CD4-positive, alpha-beta T cell treated with Interleukin-6 for 4 hours (primary cell): Measurements from ENCODE around the gene ADGRG6.
"Not testable (repeated sequence)": the region's sequence is repeated elsewhere in the genome, so short reads cannot be mapped to it uniquely, and the experiment has no call there.

Experiments used
- DNase-seq: peaks from one replicate; pipeline ENCODE4 v3.0.0-alpha.2; 2020; ENCODE audit warnings: mixed read lengths

Gene ADGRG6

GRCh38 chr6:142301651-142302391 is at the start of gene ADGRG6:
Gene ADGRG6, plus strand, starts transcription at chr6:142302007. Its CDS starts 323 bp downstream, at chr6:142302330.
- peak; percentile 61 for DNase-seq

- no peak for DNase-seq
These were observed 47.3 kb upstream of the ADGRG6 start for GRCh38 chr6:142254513-142254912.

GRCh38 chr6:142255785-142256184 is 46.0 kb upstream of the ADGRG6 start:
- no peak for DNase-seq

GRCh38 chr6:142258305-142258704 is 43.5 kb upstream of the ADGRG6 start:
- DNase-seq: no peak

GRCh38 chr6:142258757-142259156 is 43.0 kb upstream of the ADGRG6 start:
- DNase-seq: no peak

- no peak for DNase-seq
These were observed 41.1 kb upstream of the ADGRG6 start for GRCh38 chr6:142260748-142261147.

GRCh38 chr6:142262231-142262630 is 39.6 kb upstream of the ADGRG6 start:
- DNase-seq: no peak

GRCh38 chr6:142265476-142265875 is 36.3 kb upstream of the ADGRG6 start:
- no peak for DNase-seq

- no peak for DNase-seq
These were observed 35.7 kb upstream of the ADGRG6 start for GRCh38 chr6:142266060-142266459.

- DNase-seq: no peak
These were observed 30.3 kb upstream of the ADGRG6 start for GRCh38 chr6:142271476-142271875.

GRCh38 chr6:142274656-142275055 is 27.2 kb upstream of the ADGRG6 start:
- DNase-seq: no peak

- no peak for DNase-seq
These were observed 26.4 kb upstream of the ADGRG6 start for GRCh38 chr6:142275236-142276006.

- DNase-seq: no peak
These were observed 25.6 kb upstream of the ADGRG6 start for GRCh38 chr6:142276256-142276655.

- no peak for DNase-seq
These were observed 22.2 kb upstream of the ADGRG6 start for GRCh38 chr6:142279350-142280180.

- DNase-seq: no peak
These were observed 21.5 kb upstream of the ADGRG6 start for GRCh38 chr6:142280265-142280664.

GRCh38 chr6:142280927-142281326 is 20.9 kb upstream of the ADGRG6 start:
- DNase-seq: no peak

GRCh38 chr6:142283138-142283537 is 18.7 kb upstream of the ADGRG6 start:
- not testable (repeated sequence) for DNase-seq

GRCh38 chr6:142284419-142284818 is 17.4 kb upstream of the ADGRG6 start:
- DNase-seq: no peak

GRCh38 chr6:142285235-142286087 is 16.3 kb upstream of the ADGRG6 start:
- no peak for DNase-seq

- no peak for DNase-seq
These were observed 15.8 kb upstream of the ADGRG6 start for GRCh38 chr6:142286088-142286409.

GRCh38 chr6:142289687-142290086 is 12.1 kb upstream of the ADGRG6 start:
- DNase-seq: no peak

GRCh38 chr6:142290851-142291250 is 11.0 kb upstream of the ADGRG6 start:
- DNase-seq: no peak

GRCh38 chr6:142291512-142291911 is 10.3 kb upstream of the ADGRG6 start:
- DNase-seq: no peak
